MCF 10A (cell line): ENCODE data around the gene VTN. TPM values are rescaled to one million over a fixed set of nuclear protein-coding genes. Genes with fewer than 3 reads are reported as not detected.

Experiments used
- BruUV-seq: library from RNA; stranded (reverse); fragments of 400-500 nt; replicated peaks from 2 replicates; lab custom pipeline; 2021; lab: Mats Ljungman, UMichigan
- CTCF ChIA-PET: fragments of 300-600 bp; sonication (Branson Sonifier 250); formaldehyde crosslinking; extraction: SDS; loops from one replicate; lab custom pipeline; 2021; ENCODE audit warnings: antibody characterized with exemption, inconsistent platforms; lab: Yijun Ruan, JAX
- POLR2A ChIA-PET: fragments of 300-600, 350-650 bp; sonication (Branson Sonifier 250); formaldehyde crosslinking; extraction: SDS; loops from one replicate; lab custom pipeline; 2020; ENCODE audit warnings: antibody characterized with exemption, inconsistent platforms; lab: Yijun Ruan, JAX
- DNase-seq: peaks from one replicate; pipeline ENCODE4 v3.0.0-alpha.2; 2018; ENCODE audit not compliant: unreplicated experiment
- H3K27ac Mint-ChIP-seq: one replicate; pipeline ENCODE4 v1.8.0; 2022; ENCODE audit warnings: mild to moderate bottlenecking, low read depth, mixed read lengths; ENCODE audit not compliant: unreplicated experiment
- H3K27me3 Mint-ChIP-seq: one replicate; pipeline ENCODE4 v1.8.0; 2022; ENCODE audit warnings: mixed read lengths; ENCODE audit not compliant: insufficient read depth, unreplicated experiment
- H3K36me3 Mint-ChIP-seq: one replicate; pipeline ENCODE4 v1.8.0; 2022; ENCODE audit warnings: mild to moderate bottlenecking, moderate library complexity, mixed read lengths; ENCODE audit not compliant: insufficient read depth, unreplicated experiment
- H3K4me1 Mint-ChIP-seq: one replicate; pipeline ENCODE4 v1.8.0; 2022; ENCODE audit warnings: mixed read lengths; ENCODE audit not compliant: insufficient read depth, unreplicated experiment
- H3K4me3 Mint-ChIP-seq: one replicate; pipeline ENCODE4 v1.8.0; 2022; ENCODE audit warnings: mild to moderate bottlenecking, moderate library complexity, mixed read lengths; ENCODE audit not compliant: unreplicated experiment
- H3K9me3 Mint-ChIP-seq: one replicate; pipeline ENCODE4 v1.8.0; 2022; ENCODE audit warnings: mixed read lengths; ENCODE audit not compliant: unreplicated experiment
- intact Hi-C: fragments of 100-400 bp; cut with micrococcal nuclease; formaldehyde crosslinking; loops from 2 replicates; pipeline ENCODE4 v1.14.1; 2022
- total RNA-seq: library from RNA; stranded (reverse); gene quantifications from 2 replicates; pipeline ENCODE4 v1.2.3, GENCODE V29; 2022
- TF ChIP-seq, protein P1 (sequence below): fragments of 200-600 bp; IDR thresholded peaks from one replicate; pipeline ENCODE4 v1.8.0; 2022; ENCODE audit warnings: antibody characterized with exemption, mild to moderate bottlenecking; ENCODE audit not compliant: unreplicated experiment

The VTN gene
- total RNA-seq, 1 experiment from 2014 or later: not detected

DNA sequence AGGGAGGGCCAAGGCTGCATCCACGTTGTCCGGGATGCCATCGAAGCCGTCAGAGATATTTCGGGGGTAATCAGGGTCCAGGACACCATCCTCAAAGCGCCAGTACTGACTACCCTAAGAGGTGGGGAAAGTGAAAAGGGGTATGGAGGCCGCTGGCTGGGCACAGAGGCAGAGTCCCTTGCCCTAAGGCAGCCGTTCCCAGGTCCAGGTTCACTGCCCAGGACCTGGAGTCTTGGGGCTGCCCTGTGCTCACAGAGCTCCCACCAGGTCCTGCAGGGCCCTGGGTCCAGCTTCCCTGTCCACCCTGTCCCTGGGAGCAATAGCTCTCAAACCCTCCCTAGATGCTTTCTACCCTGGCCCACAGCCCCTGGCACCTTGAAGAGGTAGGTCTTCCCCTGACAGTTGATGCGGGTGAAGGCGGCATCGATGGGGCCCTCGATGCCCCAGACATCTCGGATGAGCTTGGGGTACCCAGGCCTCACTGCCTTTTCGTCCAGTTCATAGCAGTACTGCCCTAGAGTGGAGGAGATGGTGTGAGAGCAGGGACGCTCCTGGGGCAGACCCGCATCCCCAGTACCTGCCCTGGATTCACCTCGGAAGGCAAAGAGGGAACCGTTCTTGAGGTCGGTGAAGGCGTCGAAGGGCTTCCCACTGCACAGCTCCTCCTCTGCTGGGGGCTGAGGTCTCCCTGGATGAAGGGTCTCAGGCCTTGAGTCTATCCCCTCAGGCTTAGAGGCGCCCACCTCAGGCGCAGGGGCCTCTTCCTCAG is 1.0 kb downstream of the VTN start:
- intact Hi-C loops: no loop called here
- BruUV-seq: no TSS peak
- no peak for DNase-seq
- TF ChIP-seq, protein P1, sequence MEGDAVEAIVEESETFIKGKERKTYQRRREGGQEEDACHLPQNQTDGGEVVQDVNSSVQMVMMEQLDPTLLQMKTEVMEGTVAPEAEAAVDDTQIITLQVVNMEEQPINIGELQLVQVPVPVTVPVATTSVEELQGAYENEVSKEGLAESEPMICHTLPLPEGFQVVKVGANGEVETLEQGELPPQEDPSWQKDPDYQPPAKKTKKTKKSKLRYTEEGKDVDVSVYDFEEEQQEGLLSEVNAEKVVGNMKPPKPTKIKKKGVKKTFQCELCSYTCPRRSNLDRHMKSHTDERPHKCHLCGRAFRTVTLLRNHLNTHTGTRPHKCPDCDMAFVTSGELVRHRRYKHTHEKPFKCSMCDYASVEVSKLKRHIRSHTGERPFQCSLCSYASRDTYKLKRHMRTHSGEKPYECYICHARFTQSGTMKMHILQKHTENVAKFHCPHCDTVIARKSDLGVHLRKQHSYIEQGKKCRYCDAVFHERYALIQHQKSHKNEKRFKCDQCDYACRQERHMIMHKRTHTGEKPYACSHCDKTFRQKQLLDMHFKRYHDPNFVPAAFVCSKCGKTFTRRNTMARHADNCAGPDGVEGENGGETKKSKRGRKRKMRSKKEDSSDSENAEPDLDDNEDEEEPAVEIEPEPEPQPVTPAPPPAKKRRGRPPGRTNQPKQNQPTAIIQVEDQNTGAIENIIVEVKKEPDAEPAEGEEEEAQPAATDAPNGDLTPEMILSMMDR: no peak
- H3K27ac Mint-ChIP-seq: no peak overlapping the region
- peaks cover 5% of the 10 kb centered on the region for H3K4me1 Mint-ChIP-seq
- H3K27me3 Mint-ChIP-seq: no peaks in the 10 kb centered on the region
- peaks cover 4% of the 10 kb centered on the region for H3K36me3 Mint-ChIP-seq
- H3K9me3 Mint-ChIP-seq: no peaks in the 10 kb centered on the region
- no peak overlapping the region for H3K4me3 Mint-ChIP-seq
- CTCF ChIA-PET: interaction anchor here (1.0 to 3.9 kb wide), 4 partner anchors 9 to 125 kb away, joined by 3 to 16 read pairs (median 6); no protein-coding TSS in a partner anchor
- POLR2A ChIA-PET: interaction anchor here (0.6 to 4.0 kb wide), 3 partner anchors 11 to 289 kb away, joined by 3 to 22 read pairs (median 7); partner anchors contain the start of gene POLDIP2

DNA sequence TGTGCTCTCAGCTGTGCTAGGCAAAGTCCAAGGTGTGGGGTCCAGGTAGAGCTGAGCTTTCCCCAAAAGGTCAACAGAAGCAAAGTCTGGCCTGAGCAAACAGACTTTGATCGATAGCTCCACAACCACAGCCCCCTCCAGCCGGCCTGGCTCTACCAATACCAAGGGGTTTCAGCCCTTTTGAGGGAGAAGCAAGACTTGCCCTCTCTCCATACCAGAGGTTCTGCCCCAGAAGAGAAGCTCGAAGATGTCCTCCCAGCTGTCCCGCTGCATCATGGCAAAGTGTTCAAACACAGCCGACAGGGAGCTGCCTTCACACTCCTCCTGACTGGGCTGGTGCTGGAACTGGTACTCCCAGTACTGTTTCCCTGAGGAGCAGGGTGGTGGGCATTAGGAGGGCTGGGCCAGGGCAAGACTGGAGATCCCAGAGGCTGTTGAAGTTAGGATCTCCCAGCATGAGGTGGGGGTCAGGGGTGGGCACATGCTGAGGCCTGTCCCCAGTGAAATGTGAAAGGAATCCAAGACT is 1.7 kb downstream of the VTN start:
- TF ChIP-seq, protein P1: no peak
- H3K27ac Mint-ChIP-seq: no peak overlapping the region
- BruUV-seq: no TSS peak
- peaks cover 9% of the 10 kb centered on the region for H3K36me3 Mint-ChIP-seq
- no peak overlapping the region for H3K4me3 Mint-ChIP-seq
- peaks cover 5% of the 10 kb centered on the region for H3K4me1 Mint-ChIP-seq
- intact Hi-C loops: no loop called here
- no peaks in the 10 kb centered on the region for H3K27me3 Mint-ChIP-seq
- H3K9me3 Mint-ChIP-seq: no peaks in the 10 kb centered on the region
- CTCF ChIA-PET: interaction anchor here (1.0 to 3.9 kb wide), 4 partner anchors 9 to 126 kb away, joined by 3 to 16 read pairs (median 6); no protein-coding TSS in a partner anchor
- POLR2A ChIA-PET: interaction anchor here (0.6 to 4.0 kb wide), 2 partner anchors 11 to 289 kb away, joined by 3 to 22 read pairs; partner anchors contain the start of gene POLDIP2
- DNase-seq: no peak

GRCh38 chr17:28367641-28368305 is 2.3 kb downstream of the VTN start:
- no peak for DNase-seq
- Mint-ChIP-seq H3K4me1 (peaks cover 5% of the 10 kb centered on the region), H3K9me3 (no peaks in the 10 kb centered on the region), H3K27me3 (no peaks in the 10 kb centered on the region), H3K4me3 (no peak overlapping the region), H3K27ac (no peak overlapping the region), H3K36me3 (peaks cover 10% of the 10 kb centered on the region)
- no TSS peak for BruUV-seq
- intact Hi-C loops: no loop called here
- TF ChIP-seq, protein P1: no peak
- POLR2A ChIA-PET: interaction anchor here (1.0 to 4.0 kb wide), 2 partner anchors 10 to 38 kb away, joined by 4 to 22 read pairs; partner anchors contain the start of genes POLDIP2 and SLC46A1
- CTCF ChIA-PET: interaction anchor here (0.6 to 3.9 kb wide), 4 partner anchors 9 to 184 kb away, joined by 3 to 16 read pairs (median 4); no protein-coding TSS in a partner anchor
